ENCODE results near the gene RTRAF. TPM values are rescaled to one million over a fixed set of nuclear protein-coding genes. Genes with fewer than 3 reads are reported as not detected.

Gene RTRAF
- polyA plus RNA-seq, 1 donor (not counting 4 experiments of a cell fraction or from before 2014, with no cell fraction given) = 255 TPM

- Histone ChIP-seq H3K36me3 (ENCODE audit: control insufficient read depth in 2 of 2, extremely low read depth in 1 of 2, insufficient read depth in 2 of 2, low read length in 2 of 2) (peaks cover 13 to 26% of the 10 kb centered on the region in 2 experiments), H3K9ac (ENCODE audit: control insufficient read depth, extremely low read depth, insufficient read depth, low read length) (no peak overlapping the region), H3K4me1 (ENCODE audit: control insufficient read depth, extremely low read depth, insufficient read depth, low read length) (no peaks in the 10 kb centered on the region), H3K27ac (ENCODE audit: control insufficient read depth, insufficient read depth, low read length) (no peak overlapping the region), H3K79me2 (ENCODE audit: control insufficient read depth, insufficient read depth, low read length) (peaks cover 18% of the 10 kb centered on the region), H3K4me2 (ENCODE audit: control insufficient read depth, extremely low read depth, insufficient read depth, low read depth, low read length) (no peak overlapping the region), H3K4me3 (ENCODE audit: control insufficient read depth in 2 of 3, extremely low read depth in 1 of 3, insufficient read depth in 2 of 3, low read depth in 1 of 3, low read length in 3 of 3) (no peak overlapping the region), H3K27me3 (ENCODE audit: control insufficient read depth, extremely low read depth, insufficient read depth, low read length) (no peaks in the 10 kb centered on the region), H3K9me1 (ENCODE audit: control insufficient read depth, extremely low read depth, insufficient read depth, low read length) (no peaks in the 10 kb centered on the region), H4K20me1 (ENCODE audit: control insufficient read depth, extremely low read depth, insufficient read depth, low read length) (no peaks in the 10 kb centered on the region), H3K9me3 (ENCODE audit: control insufficient read depth, low read depth, low read length) (no peaks in the 10 kb centered on the region), H2AFZ (ENCODE audit: control insufficient read depth, low read length) (no peak overlapping the region)
- DNase-seq (ENCODE audit: low read depth, low spot score) (no peak), FAIRE-seq (no peak)
- TF ChIP-seq, protein P1, sequence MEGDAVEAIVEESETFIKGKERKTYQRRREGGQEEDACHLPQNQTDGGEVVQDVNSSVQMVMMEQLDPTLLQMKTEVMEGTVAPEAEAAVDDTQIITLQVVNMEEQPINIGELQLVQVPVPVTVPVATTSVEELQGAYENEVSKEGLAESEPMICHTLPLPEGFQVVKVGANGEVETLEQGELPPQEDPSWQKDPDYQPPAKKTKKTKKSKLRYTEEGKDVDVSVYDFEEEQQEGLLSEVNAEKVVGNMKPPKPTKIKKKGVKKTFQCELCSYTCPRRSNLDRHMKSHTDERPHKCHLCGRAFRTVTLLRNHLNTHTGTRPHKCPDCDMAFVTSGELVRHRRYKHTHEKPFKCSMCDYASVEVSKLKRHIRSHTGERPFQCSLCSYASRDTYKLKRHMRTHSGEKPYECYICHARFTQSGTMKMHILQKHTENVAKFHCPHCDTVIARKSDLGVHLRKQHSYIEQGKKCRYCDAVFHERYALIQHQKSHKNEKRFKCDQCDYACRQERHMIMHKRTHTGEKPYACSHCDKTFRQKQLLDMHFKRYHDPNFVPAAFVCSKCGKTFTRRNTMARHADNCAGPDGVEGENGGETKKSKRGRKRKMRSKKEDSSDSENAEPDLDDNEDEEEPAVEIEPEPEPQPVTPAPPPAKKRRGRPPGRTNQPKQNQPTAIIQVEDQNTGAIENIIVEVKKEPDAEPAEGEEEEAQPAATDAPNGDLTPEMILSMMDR (optimal IDR thresholded peaks at IDR 0.05 in 1 of 3, IDR thresholded peaks at IDR 0.05 in 1 of 3, conservative IDR thresholded peaks at IDR 0.05 in 1 of 3; ENCODE audit: extremely low read depth in 1 of 3, insufficient read depth in 2 of 3, low read length in 3 of 3) = no peak
- TF ChIP-seq EZH2 (IDR thresholded peaks at IDR 0.05; ENCODE audit: low read length) = no peak
- dilution Hi-C loops (cut with MboI; ENCODE audit: extremely low pct_ligation_motif_present, low sequenced_read_pairs) = no loop called here
These were observed 9.7 kb downstream of the RTRAF start for GRCh38 chr14:51999084-51999483.

- Histone ChIP-seq H3K4me3 (ENCODE audit: control insufficient read depth in 2 of 3, extremely low read depth in 1 of 3, insufficient read depth in 2 of 3, low read depth in 1 of 3, low read length in 3 of 3) (no peak overlapping the region), H3K36me3 (ENCODE audit: control insufficient read depth in 2 of 2, extremely low read depth in 1 of 2, insufficient read depth in 2 of 2, low read length in 2 of 2) (peaks cover 13 to 21% of the 10 kb centered on the region in 2 experiments), H4K20me1 (ENCODE audit: control insufficient read depth, extremely low read depth, insufficient read depth, low read length) (no peaks in the 10 kb centered on the region), H3K9me3 (ENCODE audit: control insufficient read depth, low read depth, low read length) (no peaks in the 10 kb centered on the region), H3K79me2 (ENCODE audit: control insufficient read depth, insufficient read depth, low read length) (peaks cover 9% of the 10 kb centered on the region), H3K4me2 (ENCODE audit: control insufficient read depth, extremely low read depth, insufficient read depth, low read depth, low read length) (no peak overlapping the region), H3K4me1 (ENCODE audit: control insufficient read depth, extremely low read depth, insufficient read depth, low read length) (no peaks in the 10 kb centered on the region), H3K9me1 (ENCODE audit: control insufficient read depth, extremely low read depth, insufficient read depth, low read length) (no peaks in the 10 kb centered on the region), H2AFZ (ENCODE audit: control insufficient read depth, low read length) (no peak overlapping the region), H3K27me3 (ENCODE audit: control insufficient read depth, extremely low read depth, insufficient read depth, low read length) (no peaks in the 10 kb centered on the region), H3K9ac (ENCODE audit: control insufficient read depth, extremely low read depth, insufficient read depth, low read length) (no peak overlapping the region), H3K27ac (ENCODE audit: control insufficient read depth, insufficient read depth, low read length) (no peak overlapping the region)
- TF ChIP-seq, protein P1 (optimal IDR thresholded peaks at IDR 0.05 in 1 of 3, IDR thresholded peaks at IDR 0.05 in 1 of 3, conservative IDR thresholded peaks at IDR 0.05 in 1 of 3; ENCODE audit: extremely low read depth in 1 of 3, insufficient read depth in 2 of 3, low read length in 3 of 3) = no peak
- no peak for TF ChIP-seq EZH2 (IDR thresholded peaks at IDR 0.05; ENCODE audit: low read length)
- dilution Hi-C loops (cut with MboI; ENCODE audit: extremely low pct_ligation_motif_present, low sequenced_read_pairs) = no loop called here
- FAIRE-seq = no peak
- DNase-seq (ENCODE audit: low read depth, low spot score) = no peak
These were observed 10.8 kb downstream of the RTRAF start for GRCh38 chr14:52000019-52000582.
